Endometrium (tissue), 2 donors: Measurements from ENCODE around the gene CYFIP2.

Experiments used
- FAIRE-seq: peaks from 2 replicates; lab custom pipeline; 2012; peaks lifted over from hg19 to GRCh38; lab: Jason Lieb, UNC
- donor health status: control.
- donor health status: control.

Gene CYFIP2

GRCh38 chr5:157258450-157258849 lies 7.5 kb upstream of the CYFIP2 start:
- FAIRE-seq = no peak

- FAIRE-seq = no peak
These were observed 6.2 kb upstream of the CYFIP2 start for GRCh38 chr5:157259699-157260098.

DNA sequence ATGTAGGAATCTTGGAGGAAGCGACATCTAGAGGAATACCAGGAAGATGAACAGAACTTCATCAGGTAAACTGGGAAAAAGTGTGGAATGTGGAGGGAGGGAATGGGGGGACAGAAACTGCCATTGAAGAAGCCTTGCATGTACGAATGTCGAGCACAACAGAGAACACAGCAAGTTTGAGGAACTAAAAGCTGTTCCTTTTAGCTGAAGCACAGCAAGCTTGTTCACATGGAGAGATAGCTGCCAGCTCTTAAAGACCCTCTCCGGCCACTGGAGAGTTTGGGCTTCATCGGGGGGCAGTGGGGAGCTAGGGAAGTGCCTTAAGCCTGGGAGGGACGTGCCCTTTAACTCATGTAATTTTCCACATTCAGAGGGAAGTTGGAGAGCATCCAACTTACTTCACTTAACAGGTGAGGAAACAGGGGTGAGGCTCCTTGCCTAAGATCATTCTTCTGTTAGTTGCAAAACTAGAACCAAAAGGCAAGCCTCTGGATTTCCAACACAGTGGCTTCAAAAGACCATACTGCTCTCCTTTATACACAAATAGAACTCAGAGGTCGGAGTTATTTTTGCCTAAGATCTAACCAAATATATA lies 2.3 kb upstream of the CYFIP2 start:
- no peak for FAIRE-seq

- FAIRE-seq = no peak
These were observed 524 bp downstream of the CYFIP2 start for GRCh38 chr5:157266286-157267007.

- no peak for FAIRE-seq
These were observed 1.1 kb downstream of the CYFIP2 start for GRCh38 chr5:157267025-157267424.

GRCh38 chr5:157267761-157268480 lies 2.0 kb downstream of the CYFIP2 start:
- FAIRE-seq = no peak

DNA sequence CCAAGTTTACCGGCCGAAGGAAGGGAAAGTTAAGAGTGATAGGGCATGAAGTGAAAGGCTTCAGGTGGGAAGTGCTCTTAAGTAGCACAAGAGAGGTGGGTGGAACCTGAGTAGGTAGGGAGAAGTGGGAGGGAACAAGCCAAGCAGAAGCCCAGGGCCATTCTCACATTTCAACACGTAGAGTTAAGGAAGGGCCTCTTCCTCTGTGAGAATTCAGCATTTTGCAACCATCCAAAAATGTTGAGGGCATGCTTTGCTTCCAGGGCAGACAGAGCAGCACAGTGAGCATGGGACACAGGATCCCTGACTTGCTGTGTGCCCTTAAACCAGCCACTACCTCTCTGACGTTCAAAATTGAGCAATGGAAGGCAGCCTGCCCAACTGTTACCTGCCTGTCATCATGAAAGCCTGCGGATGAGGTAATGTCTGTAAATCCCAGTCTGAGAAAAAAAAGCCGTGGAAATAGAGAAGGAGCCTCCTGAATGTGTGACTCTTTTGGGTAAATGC lies 3.3 kb downstream of the CYFIP2 start:
- FAIRE-seq = no peak

DNA sequence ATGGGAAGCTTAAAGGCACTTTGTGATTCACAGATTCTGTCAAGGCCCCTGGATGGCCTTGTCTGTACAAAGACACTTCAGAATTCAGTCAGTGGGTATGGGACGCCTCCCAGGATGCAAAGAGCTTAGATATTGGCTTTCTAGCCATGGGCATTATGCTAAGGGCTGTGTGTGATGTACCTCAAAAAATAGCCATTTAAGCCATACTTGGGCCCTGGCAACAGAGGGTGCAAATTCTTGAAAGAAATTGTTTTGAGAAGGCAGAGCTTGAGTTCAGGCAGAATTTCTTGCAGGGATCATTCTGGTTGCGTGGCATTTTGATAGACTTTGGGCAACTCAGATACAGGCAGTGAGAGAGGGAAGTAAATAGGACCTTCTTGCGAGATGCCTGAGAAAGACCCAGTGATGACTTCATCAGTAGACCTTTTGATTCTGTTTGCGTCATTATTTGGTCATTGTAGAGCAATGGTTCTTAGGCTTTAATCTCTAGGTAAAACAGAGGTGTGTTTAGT lies 3.9 kb downstream of the CYFIP2 start:
- no peak for FAIRE-seq

DNA sequence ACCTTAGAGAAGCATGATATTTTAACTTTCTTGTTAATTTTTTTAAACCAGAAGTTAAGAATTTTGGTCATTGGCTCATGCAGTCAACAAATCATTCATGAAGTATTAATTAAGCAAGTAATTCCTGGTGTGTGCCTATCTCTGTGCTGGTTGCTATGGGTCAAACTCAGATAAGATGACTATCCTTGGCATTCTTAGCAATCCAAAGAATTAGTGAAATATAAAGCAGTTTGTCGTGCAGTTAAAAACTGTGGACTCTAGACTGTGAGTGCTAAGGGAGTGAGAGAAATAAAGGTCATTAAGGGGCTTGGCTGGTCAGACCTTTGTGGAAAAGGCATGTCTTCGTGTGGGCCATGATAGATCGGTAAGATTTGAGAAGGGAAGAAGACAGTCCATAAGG lies 4.8 kb downstream of the CYFIP2 start:
- FAIRE-seq = no peak

DNA sequence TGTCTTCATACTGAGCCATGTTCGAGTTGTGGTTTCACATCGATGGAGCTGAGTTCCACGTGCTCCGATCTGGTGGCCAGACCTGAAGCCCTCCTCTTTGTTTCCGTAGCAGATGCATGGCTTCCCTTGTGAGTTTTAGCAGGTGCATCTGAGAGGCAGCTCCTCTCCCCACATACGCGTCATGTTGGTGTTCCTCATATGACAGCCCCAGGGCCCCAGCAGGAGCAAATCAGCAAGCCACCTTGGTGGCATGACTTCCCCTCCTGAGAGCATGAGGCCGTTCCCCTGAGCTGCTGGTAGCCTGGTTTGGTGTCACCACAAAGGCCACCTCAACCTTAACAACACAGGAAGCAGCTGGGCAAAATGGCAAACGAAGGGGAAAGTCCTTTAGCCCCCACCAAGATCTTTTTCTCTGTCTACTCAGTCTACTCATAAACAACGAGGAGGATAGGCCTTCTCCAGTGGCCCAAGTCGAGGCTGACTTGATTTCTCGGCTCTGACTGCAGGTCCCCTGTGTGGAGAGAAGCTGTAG lies 5.9 kb downstream of the CYFIP2 start:
- FAIRE-seq = no peak

GRCh38 chr5:157273131-157273556 lies 7.2 kb downstream of the CYFIP2 start:
- FAIRE-seq = no peak

- no peak for FAIRE-seq
These were observed 9.5 kb downstream of the CYFIP2 start for GRCh38 chr5:157275403-157275802.

GRCh38 chr5:157278319-157279037 lies 12.6 kb downstream of the CYFIP2 start:
- FAIRE-seq = no peak

- FAIRE-seq = no peak
These were observed 13.8 kb downstream of the CYFIP2 start for GRCh38 chr5:157279605-157280239.

- no peak for FAIRE-seq
These were observed 15.0 kb downstream of the CYFIP2 start for GRCh38 chr5:157280927-157281326.

- FAIRE-seq = no peak
These were observed 16.2 kb downstream of the CYFIP2 start for GRCh38 chr5:157282150-157282549.

DNA sequence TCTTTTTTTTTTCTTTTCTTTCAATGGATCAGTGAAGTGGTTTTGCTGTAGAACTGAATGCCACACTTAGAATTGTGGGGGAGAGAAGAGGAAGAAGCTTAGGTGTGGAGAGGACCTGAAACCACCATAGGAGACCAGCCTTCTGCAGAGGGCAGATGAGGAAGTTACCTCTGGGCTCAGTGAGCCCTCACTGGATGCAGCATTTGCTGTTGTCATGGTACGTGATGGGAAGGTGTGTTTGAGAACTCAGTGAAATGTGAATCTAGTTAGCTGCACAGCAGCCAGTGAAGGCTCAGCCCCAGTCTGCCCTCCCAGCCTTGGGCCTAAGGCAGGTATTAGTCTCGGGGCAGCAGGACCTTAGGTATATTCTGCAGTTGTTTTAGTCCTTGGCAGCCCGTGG lies 17.5 kb downstream of the CYFIP2 start:
- FAIRE-seq = no peak

GRCh38 chr5:157284458-157285212 lies 18.7 kb downstream of the CYFIP2 start:
- FAIRE-seq = no peak

GRCh38 chr5:157285310-157286035 lies 19.6 kb downstream of the CYFIP2 start:
- FAIRE-seq = no peak

GRCh38 chr5:157286761-157287211 lies 20.9 kb downstream of the CYFIP2 start:
- no peak for FAIRE-seq
